Parathyroid adenoma (tissue), 2 donors: ENCODE results near the gene RRP9.

Experiments
- H2AFZ ChIP-seq: fragments of 300-600 bp; sonication (generic); one replicate; pipeline ENCODE4 v1.7.0; 2017; ENCODE audit warnings: antibody characterized with exemption, mild to moderate bottlenecking
- H3K27ac ChIP-seq: fragments of 300-600 bp; sonication (generic); one replicate; pipeline ENCODE4 v1.7.0; 2017
- H3K27me3 ChIP-seq: fragments of 300-600 bp; sonication (generic); one replicate; pipeline ENCODE4 v1.7.0; 2017; ENCODE audit warnings: low read length; ENCODE audit not compliant: control insufficient read depth, insufficient read depth
- H3K36me3 ChIP-seq: fragments of 300-600 bp; sonication (generic); one replicate; pipeline ENCODE4 v1.7.0; 2017; ENCODE audit warnings: low read length; ENCODE audit not compliant: control insufficient read depth, insufficient read depth
- H3K4me1 ChIP-seq: fragments of 300-600 bp; sonication (generic); one replicate; pipeline ENCODE4 v1.7.0; 2017; ENCODE audit warnings: control low read depth
- H3K4me2 ChIP-seq: fragments of 300-600 bp; sonication (generic); one replicate; pipeline ENCODE4 v1.7.0; 2017; ENCODE audit warnings: low read length
- H3K4me3 ChIP-seq: fragments of 300-600 bp; sonication (generic); one replicate; pipeline ENCODE4 v1.7.0; 2017; ENCODE audit warnings: low read depth, low read length
- H3K79me2 ChIP-seq: fragments of 300-600 bp; sonication (generic); one replicate; pipeline ENCODE4 v1.7.0; 2017; ENCODE audit warnings: control low read depth
- H3K9ac ChIP-seq: fragments of 300-600 bp; sonication (generic); one replicate; pipeline ENCODE4 v1.7.0; 2017; ENCODE audit warnings: mild to moderate bottlenecking
- H3K9me3 ChIP-seq: fragments of 300-600 bp; sonication (generic); one replicate; pipeline ENCODE4 v1.7.0; 2017; ENCODE audit warnings: low read length; ENCODE audit not compliant: control insufficient read depth
- TF ChIP-seq, protein P1 (sequence below): fragments of 300-600 bp; sonication (generic); IDR thresholded peaks from one replicate; pipeline ENCODE4 v1.7.0; 2017; ENCODE audit warnings: antibody characterized with exemption, mild to moderate bottlenecking
- donor health status: primary hyperparathyroidism.

The RRP9 gene

DNA sequence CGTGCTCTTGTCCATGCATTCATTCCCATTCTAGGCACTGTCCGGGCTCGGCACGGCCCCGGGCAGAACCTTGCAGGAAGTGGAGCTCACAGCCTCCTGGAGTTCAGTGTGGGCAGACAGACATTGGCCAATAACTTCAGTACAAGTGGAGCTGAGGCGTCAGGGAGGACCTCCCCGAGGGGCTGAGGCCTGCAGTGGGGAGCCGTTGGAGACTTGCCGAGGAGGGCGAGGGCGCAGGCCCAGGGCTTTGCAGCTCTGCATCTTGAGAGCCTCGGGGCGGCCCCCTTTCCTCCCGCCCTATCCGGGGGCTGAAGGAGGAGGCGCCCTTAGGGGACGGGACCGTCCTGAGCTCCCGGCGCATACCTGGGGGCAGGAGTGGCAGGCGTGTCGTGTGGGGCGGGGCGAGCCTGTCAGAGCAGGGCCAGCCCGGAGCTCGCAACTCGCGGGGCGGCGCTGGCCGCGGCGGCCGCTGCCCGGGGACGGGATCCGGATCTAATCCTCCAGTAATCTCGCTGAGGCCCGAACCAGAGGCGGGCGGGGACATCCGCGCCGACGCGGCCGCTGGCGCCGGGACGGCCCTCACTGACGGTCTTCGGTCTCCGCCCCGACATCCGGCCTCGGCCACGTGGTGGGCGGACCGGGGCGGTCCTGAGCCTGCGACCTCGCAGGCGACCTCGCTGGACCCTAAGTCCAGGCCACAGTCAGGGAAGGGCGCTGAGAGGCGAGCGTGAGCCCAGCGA lies 41.3 kb upstream of the RRP9 start, which contains the start of gene ACY1:
ACY1 (plus strand) TSS at position 698 of the 740 bp plus-strand sequence. CDS start 530 bp downstream, outside the sequence.
- Histone ChIP-seq H3K4me1 (peaks cover 9% of the 10 kb centered on the region), H3K79me2 (peaks cover 8% of the 10 kb centered on the region), H3K4me3 (peak within 1 kb of the TSS; percentile 70), H2AFZ (peak within 1 kb of the TSS; percentile 78), H3K36me3 (no peaks in the 10 kb centered on the region), H3K9me3 (no peaks in the 10 kb centered on the region), H3K27me3 (no peaks in the 10 kb centered on the region), H3K27ac (peak within 1 kb of the TSS; percentile 91), H3K4me2 (peak within 1 kb of the TSS; percentile 80), H3K9ac (no peak within 1 kb of the TSS)
- TF ChIP-seq, protein P1, sequence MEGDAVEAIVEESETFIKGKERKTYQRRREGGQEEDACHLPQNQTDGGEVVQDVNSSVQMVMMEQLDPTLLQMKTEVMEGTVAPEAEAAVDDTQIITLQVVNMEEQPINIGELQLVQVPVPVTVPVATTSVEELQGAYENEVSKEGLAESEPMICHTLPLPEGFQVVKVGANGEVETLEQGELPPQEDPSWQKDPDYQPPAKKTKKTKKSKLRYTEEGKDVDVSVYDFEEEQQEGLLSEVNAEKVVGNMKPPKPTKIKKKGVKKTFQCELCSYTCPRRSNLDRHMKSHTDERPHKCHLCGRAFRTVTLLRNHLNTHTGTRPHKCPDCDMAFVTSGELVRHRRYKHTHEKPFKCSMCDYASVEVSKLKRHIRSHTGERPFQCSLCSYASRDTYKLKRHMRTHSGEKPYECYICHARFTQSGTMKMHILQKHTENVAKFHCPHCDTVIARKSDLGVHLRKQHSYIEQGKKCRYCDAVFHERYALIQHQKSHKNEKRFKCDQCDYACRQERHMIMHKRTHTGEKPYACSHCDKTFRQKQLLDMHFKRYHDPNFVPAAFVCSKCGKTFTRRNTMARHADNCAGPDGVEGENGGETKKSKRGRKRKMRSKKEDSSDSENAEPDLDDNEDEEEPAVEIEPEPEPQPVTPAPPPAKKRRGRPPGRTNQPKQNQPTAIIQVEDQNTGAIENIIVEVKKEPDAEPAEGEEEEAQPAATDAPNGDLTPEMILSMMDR, result no peak

DNA sequence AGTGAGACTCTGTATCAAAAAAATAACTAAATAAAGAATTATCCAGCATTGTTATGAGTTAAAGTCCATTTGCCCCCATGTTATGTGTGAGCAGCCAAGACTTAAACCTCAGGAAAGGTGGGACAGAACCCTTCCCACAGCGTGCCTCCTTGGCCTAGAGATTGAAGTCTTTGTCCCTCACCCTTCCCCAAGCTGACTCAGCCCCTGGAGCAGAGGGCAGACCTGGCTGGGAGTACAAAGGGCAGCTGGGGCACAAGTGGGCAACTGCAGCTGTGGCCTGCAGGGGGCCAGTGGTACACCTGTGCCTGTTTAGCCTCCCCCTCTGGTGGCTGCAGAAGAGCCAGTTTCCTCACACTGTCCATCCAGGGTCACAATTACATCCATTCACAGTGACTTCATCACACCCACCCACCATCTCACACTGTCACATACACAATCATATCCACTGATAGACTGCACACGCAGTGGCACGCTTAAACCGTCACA lies 40.7 kb upstream of the RRP9 start:
- Histone ChIP-seq H3K79me2 (peaks cover 8% of the 10 kb centered on the region), H3K27me3 (no peaks in the 10 kb centered on the region), H3K36me3 (no peaks in the 10 kb centered on the region), H3K9me3 (no peaks in the 10 kb centered on the region), H2AFZ (peak overlapping the region; percentile 78), H3K4me2 (peak overlapping the region; percentile 80), H3K9ac (no peak overlapping the region), H3K4me3 (peak overlapping the region; percentile 70), H3K4me1 (peaks cover 9% of the 10 kb centered on the region), H3K27ac (peak overlapping the region; percentile 91)
- TF ChIP-seq, protein P1, result peak; percentile 49

DNA sequence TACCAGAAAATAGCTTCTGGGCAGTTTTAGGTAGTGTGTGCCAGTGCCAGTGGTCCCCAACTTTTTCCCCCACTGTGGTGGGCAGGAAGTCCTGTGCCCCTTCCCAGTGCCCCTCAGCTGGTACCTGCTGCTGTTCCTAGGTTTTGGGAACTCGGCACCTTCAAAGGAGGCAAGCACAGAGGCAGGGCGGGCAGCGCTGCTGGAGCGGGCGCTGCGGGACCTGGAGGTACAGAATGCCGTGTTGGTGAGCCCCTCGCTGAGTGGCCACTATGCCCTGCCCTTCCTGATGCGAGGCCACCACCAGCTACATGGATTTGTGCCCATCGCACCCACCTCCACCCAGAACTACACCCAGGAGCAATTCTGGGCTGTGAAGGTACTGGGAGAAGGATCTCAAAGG lies 38.5 kb upstream of the RRP9 start:
- Histone ChIP-seq H3K79me2 (peaks cover 8% of the 10 kb centered on the region), H3K4me3 (no peak overlapping the region), H3K4me2 (no peak overlapping the region), H3K27ac (no peak overlapping the region), H3K4me1 (peaks cover 13% of the 10 kb centered on the region), H3K36me3 (no peaks in the 10 kb centered on the region), H2AFZ (no peak overlapping the region), H3K9ac (no peak overlapping the region), H3K27me3 (no peaks in the 10 kb centered on the region), H3K9me3 (no peaks in the 10 kb centered on the region)
- TF ChIP-seq, protein P1, result no peak

DNA sequence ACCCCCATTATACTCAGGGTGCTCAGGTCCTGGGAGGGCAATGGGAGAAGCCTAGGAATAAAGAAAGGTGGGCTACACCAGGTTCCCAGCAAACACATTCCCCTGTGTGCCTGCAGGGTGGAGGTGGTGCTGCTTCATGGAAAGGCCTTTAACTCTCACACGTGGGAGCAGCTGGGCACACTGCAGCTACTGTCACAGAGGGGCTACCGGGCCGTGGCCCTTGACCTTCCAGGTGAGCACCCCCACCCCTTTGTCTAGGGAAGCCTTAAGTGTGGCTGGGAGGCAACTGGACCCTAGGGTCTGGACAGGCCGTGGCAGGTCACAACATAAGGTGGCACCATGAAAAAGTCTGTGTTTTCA lies 36.4 kb upstream of the RRP9 start:
- Histone ChIP-seq H3K27ac (no peak overlapping the region), H3K4me3 (no peak overlapping the region), H3K36me3 (no peaks in the 10 kb centered on the region), H3K9me3 (no peaks in the 10 kb centered on the region), H3K9ac (no peak overlapping the region), H3K4me1 (peaks cover 19% of the 10 kb centered on the region), H3K79me2 (peaks cover 8% of the 10 kb centered on the region), H3K4me2 (no peak overlapping the region), H2AFZ (no peak overlapping the region), H3K27me3 (no peaks in the 10 kb centered on the region)
- TF ChIP-seq, protein P1, result no peak
